Activated CD8-positive, alpha-beta memory T cell treated with anti-CD3 and anti-CD28 coated beads for 4 hours (primary cell): ENCODE results near the gene RAP1GAP.
"Not testable (repeated sequence)": the region's sequence is repeated elsewhere in the genome, so short reads cannot be mapped to it uniquely, and the experiment has no call there.

ENCODE experiments used
- DNase-seq, 2 donors: peaks; one replicate each; pipeline ENCODE4 v3.0.0-alpha.2; 2020; ENCODE audit warnings: low read depth in 2 of 2

The RAP1GAP gene

DNA sequence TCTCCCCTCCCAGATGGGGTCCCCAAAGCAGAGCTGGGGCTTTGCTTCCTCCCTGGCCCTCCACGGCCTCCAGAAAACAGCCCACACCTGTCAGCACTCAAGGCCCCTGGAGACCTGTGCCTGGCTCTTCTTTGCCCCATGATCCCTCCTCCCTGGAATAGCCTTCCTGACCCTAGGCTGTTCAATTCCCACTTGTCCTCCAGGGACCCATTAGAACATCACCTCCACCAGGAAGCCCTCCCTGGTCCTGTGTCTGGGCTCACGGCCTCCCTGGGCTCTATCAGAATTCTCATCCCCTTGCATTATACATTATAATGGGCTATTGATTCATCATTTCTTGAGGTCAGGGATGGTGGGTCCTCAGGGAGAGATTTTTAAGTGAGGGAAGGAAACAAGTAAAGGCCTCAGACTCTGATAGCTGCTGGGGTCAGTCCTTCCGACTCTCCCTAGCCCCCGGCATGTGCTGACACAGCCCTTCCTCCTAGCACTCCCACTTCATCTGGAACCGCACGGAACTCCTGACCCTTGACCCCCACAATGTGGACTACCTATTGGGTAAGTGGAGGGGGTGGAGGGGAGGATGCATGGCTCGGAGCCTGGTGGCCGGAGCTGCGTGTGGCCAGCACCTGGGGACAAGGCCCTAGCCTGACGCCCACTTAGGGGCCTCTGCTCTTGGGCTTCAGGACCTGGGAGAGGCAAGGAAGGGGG is 99.2 kb downstream of the RAP1GAP start:
- DNase-seq, result no peak

DNA sequence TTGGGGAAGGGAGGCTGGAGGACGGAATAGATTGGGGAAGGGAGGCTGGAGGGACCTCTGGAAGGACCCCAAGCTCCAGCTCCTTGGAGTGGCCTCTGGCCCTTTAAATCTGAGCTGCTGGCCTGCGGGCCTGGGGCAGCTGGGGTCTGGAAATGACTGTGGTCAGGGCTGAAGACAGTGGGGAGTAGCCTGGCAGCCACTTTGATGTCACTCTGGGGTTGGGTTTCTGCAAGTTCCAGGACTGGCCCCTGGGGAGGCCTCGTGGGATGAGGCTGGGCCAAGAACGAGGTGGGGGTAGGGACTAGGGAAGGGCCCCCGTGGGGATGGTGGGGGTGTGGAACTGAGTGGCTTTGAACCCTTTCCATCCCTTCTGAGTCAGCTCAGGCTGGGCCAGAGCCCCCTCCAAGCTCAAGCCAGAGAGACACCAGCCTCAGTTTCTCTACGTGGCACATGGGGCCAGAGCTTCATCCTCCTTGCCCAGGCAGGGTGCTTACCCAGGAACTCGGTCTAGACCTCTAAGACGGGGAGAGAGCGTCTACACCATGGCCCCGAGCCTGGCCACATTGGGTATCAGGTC is 100.3 kb downstream of the RAP1GAP start:
- DNase-seq, result no peak

- no peak for DNase-seq
These were observed 101.0 kb downstream of the RAP1GAP start for GRCh38 chr1:21568006-21568746.

- no peak for DNase-seq
These were observed 101.7 kb downstream of the RAP1GAP start for GRCh38 chr1:21567241-21568005.

DNA sequence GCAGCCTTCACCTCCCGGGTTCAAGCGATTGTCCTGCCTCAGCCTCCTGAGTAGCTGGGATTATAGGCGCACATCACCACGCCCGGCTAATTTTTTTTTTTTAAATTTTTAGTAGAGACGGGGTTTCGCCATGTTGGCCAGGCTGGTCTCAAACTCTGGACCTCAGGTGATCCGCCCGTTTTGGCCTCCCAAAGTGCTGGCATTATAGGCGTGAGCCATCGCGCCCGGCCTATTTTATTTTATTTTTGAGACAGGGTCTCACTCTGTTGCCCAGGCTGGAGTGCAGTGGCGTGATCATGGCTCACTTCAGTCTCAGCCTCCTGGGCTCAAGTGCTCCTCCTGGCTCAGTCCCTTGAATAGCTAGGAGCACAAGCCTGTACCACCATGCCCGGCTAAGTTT is 102.8 kb downstream of the RAP1GAP start:
- DNase-seq, result not testable (repeated sequence)

GRCh38 chr1:21565285-21565684 is 103.9 kb downstream of the RAP1GAP start:
- DNase-seq, result no peak

- no peak for DNase-seq
These were observed 104.5 kb downstream of the RAP1GAP start for GRCh38 chr1:21564521-21565095.

DNA sequence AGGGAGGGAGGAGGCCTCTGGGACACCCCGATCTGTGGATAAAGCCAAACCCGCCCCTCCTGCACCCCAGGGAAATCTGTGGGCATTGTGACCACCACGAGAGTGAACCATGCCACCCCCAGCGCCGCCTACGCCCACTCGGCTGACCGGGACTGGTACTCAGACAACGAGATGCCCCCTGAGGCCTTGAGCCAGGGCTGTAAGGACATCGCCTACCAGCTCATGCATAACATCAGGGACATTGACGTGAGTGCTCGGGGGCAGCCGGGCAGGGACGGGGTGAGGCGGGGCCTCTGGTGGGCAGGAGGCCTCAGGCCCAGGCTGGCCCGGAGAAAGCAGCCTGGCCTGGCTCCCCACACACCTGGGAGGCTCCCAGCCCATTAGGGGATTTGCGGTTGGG is 105.2 kb downstream of the RAP1GAP start:
- DNase-seq, result no peak

DNA sequence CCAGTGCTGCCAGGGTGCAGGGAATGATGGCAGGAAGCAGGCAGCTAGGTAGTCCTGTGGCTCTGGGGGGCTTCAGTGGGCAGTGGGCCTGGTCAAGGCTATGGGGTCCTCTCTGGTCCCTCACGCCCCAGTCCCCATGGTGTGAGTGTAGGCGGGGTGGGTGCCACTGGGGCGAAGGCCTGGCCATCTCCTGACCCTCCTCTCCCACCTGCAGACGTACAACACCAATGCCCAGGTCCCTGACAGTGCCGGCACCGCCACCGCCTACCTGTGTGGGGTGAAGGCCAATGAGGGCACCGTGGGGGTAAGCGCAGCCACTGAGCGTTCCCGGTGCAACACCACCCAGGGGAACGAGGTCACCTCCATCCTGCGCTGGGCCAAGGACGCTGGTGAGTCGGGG is 106.3 kb downstream of the RAP1GAP start:
- DNase-seq, result no peak

DNA sequence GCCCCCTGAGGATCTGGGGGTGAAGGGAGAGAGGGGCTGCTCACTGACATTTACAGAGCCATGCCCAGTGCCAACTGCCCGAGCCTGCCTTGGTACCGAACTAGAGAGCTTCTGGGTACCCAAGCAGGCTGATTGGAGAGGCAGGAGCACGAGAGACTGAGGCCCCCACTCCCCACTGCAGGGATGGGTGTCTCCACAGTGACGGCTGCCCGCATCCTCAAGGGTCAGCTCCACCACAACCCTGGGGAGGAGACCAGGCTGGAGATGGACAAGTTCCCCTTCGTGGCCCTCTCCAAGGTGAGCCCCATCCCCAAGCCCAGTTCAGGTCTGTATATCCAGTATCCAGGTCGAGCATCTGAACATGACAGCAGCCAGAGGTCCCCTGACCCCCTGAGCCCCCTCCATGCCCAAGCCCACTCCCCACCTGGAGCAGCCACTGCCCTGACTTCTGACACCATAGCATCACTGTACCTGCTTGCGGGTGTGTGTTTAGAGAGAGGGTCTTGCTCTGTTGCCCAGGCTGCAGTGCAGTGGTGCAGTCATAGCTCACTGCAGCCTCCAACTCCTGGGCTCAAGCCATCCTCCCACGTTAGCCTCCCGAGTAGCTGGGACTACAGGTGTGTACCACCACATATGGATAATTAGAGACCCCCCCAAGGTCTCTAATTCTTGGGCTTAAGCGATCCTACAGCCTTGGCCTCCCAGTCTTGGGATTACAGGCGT is 108.1 kb downstream of the RAP1GAP start:
- no peak for DNase-seq

DNA sequence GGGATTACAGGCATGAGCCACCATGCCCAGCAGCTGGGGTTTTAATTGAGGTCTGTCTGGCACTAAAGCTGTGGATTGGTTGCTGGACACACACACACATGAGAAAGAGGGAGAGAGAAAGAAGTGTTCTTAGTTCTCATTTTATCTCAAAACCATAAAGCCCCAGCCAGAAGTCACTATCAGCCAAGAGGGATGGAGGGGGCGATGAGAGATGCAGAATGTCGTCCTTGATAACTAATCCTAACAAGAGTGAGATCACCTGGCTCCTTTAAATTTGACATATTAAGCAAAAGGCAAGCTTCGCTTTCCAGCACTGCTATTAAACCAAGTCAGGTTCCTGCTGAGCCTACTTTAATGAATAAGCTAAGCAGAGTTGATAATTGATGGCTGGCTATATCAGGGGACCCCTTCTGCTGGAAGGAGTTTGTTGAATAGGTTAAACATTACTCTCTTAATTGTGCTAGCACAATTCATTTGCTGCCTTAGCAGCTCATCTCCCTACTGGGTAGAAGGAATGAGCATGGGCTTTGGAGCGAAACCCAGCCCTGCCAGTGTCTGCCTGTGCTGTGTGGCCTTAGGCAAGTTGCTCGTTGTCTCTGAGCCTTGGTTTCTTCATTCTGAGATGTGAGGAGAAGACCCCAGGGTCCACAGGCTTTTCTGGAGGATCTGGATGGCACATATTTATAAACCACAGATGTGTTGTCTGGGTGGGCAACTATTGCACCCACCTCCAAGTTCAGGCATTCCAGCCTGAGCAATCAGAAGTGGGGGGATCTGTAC is 109.2 kb downstream of the RAP1GAP start:
- no peak for DNase-seq

DNA sequence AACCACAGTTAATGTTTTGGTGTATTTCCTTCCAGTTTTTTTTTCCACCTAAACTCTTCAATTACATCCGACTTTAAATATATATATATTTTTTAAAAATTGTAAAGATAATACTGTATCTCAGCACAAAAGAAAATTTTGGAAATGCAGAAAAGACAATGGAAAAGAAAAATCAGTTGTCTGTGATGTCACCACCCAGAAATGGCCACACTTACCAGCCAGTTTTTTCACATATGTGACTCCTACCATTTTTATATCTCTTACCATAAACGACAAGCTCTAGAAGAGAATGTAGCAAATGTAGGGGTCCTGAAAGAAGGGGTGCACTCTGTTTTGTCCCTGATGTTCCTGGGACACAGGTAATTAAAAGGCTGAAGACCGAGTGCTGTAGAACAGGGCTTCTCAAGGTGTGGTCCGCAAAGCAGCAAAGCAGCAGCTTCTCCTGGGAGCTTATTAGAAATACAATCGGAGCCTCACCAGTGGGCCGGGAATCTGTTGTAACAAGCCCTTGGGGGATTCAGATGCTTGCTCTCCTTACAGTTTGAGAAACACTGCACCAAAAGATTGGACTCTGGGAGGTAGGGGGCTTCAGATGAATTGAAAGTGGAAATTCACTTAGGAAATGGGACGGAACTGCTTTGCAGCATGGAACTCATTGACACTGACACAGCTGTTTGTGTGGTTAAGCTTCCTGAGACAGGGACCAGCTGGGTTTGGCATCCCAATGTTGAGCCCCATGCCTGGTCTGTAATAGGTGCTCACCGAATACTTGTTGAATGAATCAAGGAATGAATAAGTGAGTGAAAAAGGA is 115.8 kb downstream of the RAP1GAP start:
- no peak for DNase-seq

GRCh38 chr1:21552715-21553114 is 116.4 kb downstream of the RAP1GAP start:
- DNase-seq, result no peak

DNA sequence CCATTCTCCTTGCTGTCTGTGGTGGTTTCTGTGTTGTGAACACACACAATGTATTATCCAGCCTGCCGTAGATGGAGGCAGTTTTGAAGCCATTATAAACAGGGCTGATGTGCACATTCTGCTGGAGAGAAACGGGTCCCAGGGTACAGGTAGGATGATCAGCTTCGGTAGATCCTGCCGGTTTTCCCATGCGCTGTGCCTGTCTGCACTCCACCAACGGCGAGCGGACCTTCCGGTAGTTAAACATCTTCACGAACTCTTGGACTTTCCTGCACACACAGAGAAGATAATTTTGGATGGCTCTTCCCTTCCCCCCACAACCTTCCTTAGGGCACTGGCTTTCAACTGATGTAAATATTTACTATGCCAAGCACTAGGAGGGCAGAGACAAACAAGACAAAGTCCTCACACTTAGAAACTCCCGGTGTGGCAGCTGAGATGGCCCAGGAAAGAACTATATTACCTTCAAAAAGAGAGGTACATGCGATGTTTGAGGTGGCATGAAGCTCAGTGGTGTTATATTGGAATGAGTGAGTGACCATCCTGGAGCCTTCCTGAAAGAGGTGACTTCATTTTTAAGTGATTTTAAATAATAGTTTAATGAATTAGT is 118.2 kb downstream of the RAP1GAP start:
- no peak for DNase-seq

DNA sequence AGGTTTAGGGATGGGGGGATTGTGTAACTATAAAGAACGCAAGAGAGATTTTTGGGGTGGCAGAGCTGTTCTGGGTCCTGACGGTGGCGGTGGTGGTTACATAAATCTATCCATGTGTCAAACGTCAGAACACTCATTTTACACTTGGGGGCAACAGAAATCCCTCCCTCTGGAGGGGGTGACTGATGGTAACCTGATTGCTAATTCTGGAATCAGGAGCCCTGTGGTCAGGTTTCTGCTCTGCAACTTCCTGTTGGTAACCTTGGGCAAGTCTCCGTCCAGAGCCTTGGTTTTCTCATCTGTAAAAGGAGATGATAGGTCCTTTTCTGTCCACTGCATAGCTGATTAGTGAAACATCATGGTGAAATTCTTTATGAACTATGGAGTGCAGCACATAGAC is 119.1 kb downstream of the RAP1GAP start:
- no peak for DNase-seq

DNA sequence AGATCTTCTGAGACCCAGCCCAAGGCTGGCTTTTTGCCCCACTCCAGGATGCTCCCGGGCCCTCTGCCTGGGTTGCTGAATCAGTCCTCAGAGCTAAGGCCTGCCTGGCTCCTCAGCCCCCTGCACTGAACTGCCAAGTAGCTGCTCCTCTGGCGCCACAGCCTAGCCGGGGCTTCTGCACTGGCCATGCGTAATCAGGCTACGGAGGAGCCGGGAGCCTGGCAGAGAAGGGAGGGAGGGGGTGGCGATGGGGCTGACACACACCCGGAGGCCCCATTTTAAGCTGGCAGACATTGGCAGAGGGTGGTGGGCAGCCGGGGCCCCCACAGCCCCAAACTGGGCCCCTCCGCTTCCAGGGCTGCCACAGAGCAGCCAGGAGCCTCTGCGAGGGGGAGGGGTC is 121.3 kb downstream of the RAP1GAP start:
- no peak for DNase-seq
